ENCODE measurements around the gene ZC2HC1B. TPM values are rescaled to one million over a fixed set of nuclear protein-coding genes. Genes with fewer than 3 reads are reported as not detected.
"Not testable (repeated sequence)": the region's sequence is repeated elsewhere in the genome, so short reads cannot be mapped to it uniquely, and the experiment has no call there.

Gene ZC2HC1B
- total and polyA plus RNA-seq, 2 experiments from 2014 or later = not detected

GRCh38 chr6:143844006-143844405, 20.3 kb upstream of the ZC2HC1B start:
- Histone ChIP-seq H3K36me3 (ENCODE audit: low read depth) (peaks cover 38% of the 10 kb centered on the region), H3K4me1 (ENCODE audit: insufficient read depth) (0 out of 2 replicates have a peak, but pooled peaks cover 10% of the 10 kb centered on the region), H3K9me2 (ENCODE audit: insufficient read depth) (no peaks in the 10 kb centered on the region), H3K4me2 (ENCODE audit: unreplicated experiment) (peak overlapping the region; percentile 96), H3K27ac (peak overlapping the region; percentile 91), H4K20me1 (ENCODE audit: insufficient read depth) (no peaks in the 10 kb centered on the region), H3K9ac (peak overlapping the region; percentile 99), H3K9me3 (ENCODE audit: low read depth) (no peaks in the 10 kb centered on the region), H3F3A (ENCODE audit: insufficient read depth) (no peaks in the 10 kb centered on the region), H3K79me2 (ENCODE audit: insufficient read depth) (peaks cover 59% of the 10 kb centered on the region), H2AFZ (peak overlapping the region; percentile 98), H3K4me3 (peak overlapping the region; percentile 92), H3K27me3 (replicated peaks; ENCODE audit: insufficient read depth) (no peaks in the 10 kb centered on the region)
- peak; percentile 59 for DNase-seq
- TF ChIP-seq EZH2phosphoT487 (IDR thresholded peaks at IDR 0.05; ENCODE audit: insufficient read depth, low read depth) = no peak
- no peak for TF ChIP-seq EZH2 (IDR thresholded peaks at IDR 0.05; ENCODE audit: insufficient read depth, poor library complexity, severe bottlenecking)
- WGBS, 2 experiments (ENCODE audit: low coverage in 1 of 2, low lambda C conversion rate in 2 of 2, missing lambda C conversion rate in 2 of 2) = 9 to 13% methylated on average over 4 of the region's 4 CpGs
- in situ Hi-C loops (cut with MboI) = loop anchor here (10.0 kb wide), 1 partner anchor 269 kb away; no protein-coding TSS in a partner anchor

- Histone ChIP-seq H3K9me3 (ENCODE audit: low read depth) (no peaks in the 10 kb centered on the region), H3K36me3 (ENCODE audit: low read depth) (peaks cover 48% of the 10 kb centered on the region), H3F3A (ENCODE audit: insufficient read depth) (no peaks in the 10 kb centered on the region), H2AFZ (no peak overlapping the region), H3K27me3 (replicated peaks; ENCODE audit: insufficient read depth) (no peaks in the 10 kb centered on the region), H3K9ac (peak overlapping the region; percentile 99), H3K4me3 (no peak overlapping the region), H3K27ac (no peak overlapping the region), H3K79me2 (ENCODE audit: insufficient read depth) (peaks cover 69% of the 10 kb centered on the region), H3K4me2 (ENCODE audit: unreplicated experiment) (no peak overlapping the region), H3K9me2 (ENCODE audit: insufficient read depth) (no peaks in the 10 kb centered on the region), H4K20me1 (ENCODE audit: insufficient read depth) (no peaks in the 10 kb centered on the region), H3K4me1 (ENCODE audit: insufficient read depth) (0 out of 2 replicates have a peak, but pooled peaks cover 10% of the 10 kb centered on the region)
- no peak for DNase-seq
- in situ Hi-C loops (cut with MboI) = loop anchor here (10.0 kb wide), 1 partner anchor 270 kb away; no protein-coding TSS in a partner anchor
- WGBS, 2 experiments (ENCODE audit: low coverage in 1 of 2, low lambda C conversion rate in 2 of 2, missing lambda C conversion rate in 2 of 2) = 84 to 87% methylated on average over 5 of the region's 5 CpGs
- TF ChIP-seq EZH2phosphoT487 (IDR thresholded peaks at IDR 0.05; ENCODE audit: insufficient read depth, low read depth) (no peak), EZH2 (IDR thresholded peaks at IDR 0.05; ENCODE audit: insufficient read depth, poor library complexity, severe bottlenecking) (no peak)
Measured at GRCh38 chr6:143845033-143845432, 19.2 kb upstream of the ZC2HC1B start.

- 94 to 97% methylated on average over 3 of the region's 3 CpGs for WGBS, 2 experiments (ENCODE audit: low coverage in 1 of 2, low lambda C conversion rate in 2 of 2, missing lambda C conversion rate in 2 of 2)
- H3K4me2 ChIP-seq (ENCODE audit: unreplicated experiment); H4K20me1 ChIP-seq (ENCODE audit: insufficient read depth); H3K9me3 ChIP-seq (ENCODE audit: low read depth); in situ Hi-C loops (cut with MboI); H3K4me3 ChIP-seq; H3K27ac ChIP-seq; H3F3A ChIP-seq (ENCODE audit: insufficient read depth); H3K9ac ChIP-seq; H2AFZ ChIP-seq; H3K9me2 ChIP-seq (ENCODE audit: insufficient read depth); H3K4me1 ChIP-seq (ENCODE audit: insufficient read depth); DNase-seq; H3K27me3 ChIP-seq (replicated peaks; ENCODE audit: insufficient read depth): not testable (repeated sequence)
- Histone ChIP-seq H3K36me3 (ENCODE audit: low read depth) (peaks cover 81% of the 10 kb centered on the region), H3K79me2 (ENCODE audit: insufficient read depth) (peaks cover 97% of the 10 kb centered on the region)
Measured at GRCh38 chr6:143851706-143852105, 12.6 kb upstream of the ZC2HC1B start.

- H3K9ac ChIP-seq; H3K9me2 ChIP-seq (ENCODE audit: insufficient read depth); H2AFZ ChIP-seq; H3F3A ChIP-seq (ENCODE audit: insufficient read depth); H3K4me1 ChIP-seq (ENCODE audit: insufficient read depth); DNase-seq; H3K4me3 ChIP-seq; in situ Hi-C loops (cut with MboI); H3K4me2 ChIP-seq (ENCODE audit: unreplicated experiment); H3K27me3 ChIP-seq (replicated peaks; ENCODE audit: insufficient read depth); H4K20me1 ChIP-seq (ENCODE audit: insufficient read depth); H3K9me3 ChIP-seq (ENCODE audit: low read depth); H3K27ac ChIP-seq: not testable (repeated sequence)
- WGBS, 2 experiments (ENCODE audit: low coverage in 1 of 2, low lambda C conversion rate in 2 of 2, missing lambda C conversion rate in 2 of 2) = 100% methylated on average over 1 of the region's 1 CpG
- H3K36me3 ChIP-seq (ENCODE audit: low read depth) = peaks cover 82% of the 10 kb centered on the region
- peaks cover 74% of the 10 kb centered on the region for H3K79me2 ChIP-seq (ENCODE audit: insufficient read depth)
Measured at GRCh38 chr6:143855057-143855456, 9.2 kb upstream of the ZC2HC1B start.

GRCh38 chr6:143856762-143857161, 7.5 kb upstream of the ZC2HC1B start:
- DNase-seq = not testable (repeated sequence)

More at GRCh38 chr6:143856762-143857161, 7.5 kb upstream of the ZC2HC1B start:
- H3K27ac ChIP-seq; H3K4me2 ChIP-seq (ENCODE audit: unreplicated experiment); H3K27me3 ChIP-seq (replicated peaks; ENCODE audit: insufficient read depth); H3K4me1 ChIP-seq (ENCODE audit: insufficient read depth); H3K4me3 ChIP-seq; H3K9ac ChIP-seq; H2AFZ ChIP-seq; H4K20me1 ChIP-seq (ENCODE audit: insufficient read depth); H3K9me3 ChIP-seq (ENCODE audit: low read depth); H3K9me2 ChIP-seq (ENCODE audit: insufficient read depth); H3F3A ChIP-seq (ENCODE audit: insufficient read depth); in situ Hi-C loops (cut with MboI): not testable (repeated sequence)
- peaks cover 82% of the 10 kb centered on the region for H3K36me3 ChIP-seq (ENCODE audit: low read depth)
- H3K79me2 ChIP-seq (ENCODE audit: insufficient read depth) = peaks cover 57% of the 10 kb centered on the region
- WGBS, 2 experiments (ENCODE audit: low coverage in 1 of 2, low lambda C conversion rate in 2 of 2, missing lambda C conversion rate in 2 of 2) = 98 to 99% methylated on average over 6 of the region's 6 CpGs

All from GM23248 (cell line).